NCI-H2171 (cell line): ENCODE data around the gene KCNQ5.

ENCODE experiments used
- DNase-seq: peaks from one replicate; lab custom pipeline; 2025; lab: John Stamatoyannopoulos, UW

Gene KCNQ5

GRCh38 chr6:73062837-73063236 is 441.0 kb downstream of the KCNQ5 start:
- DNase-seq = no peak

GRCh38 chr6:73064266-73064665 is 442.4 kb downstream of the KCNQ5 start:
- no peak for DNase-seq

GRCh38 chr6:73073238-73073637 is 451.4 kb downstream of the KCNQ5 start:
- no peak for DNase-seq

GRCh38 chr6:73074175-73074574 is 452.3 kb downstream of the KCNQ5 start:
- no peak for DNase-seq

- no peak for DNase-seq
These were observed 454.5 kb downstream of the KCNQ5 start for GRCh38 chr6:73076211-73076954.

- no peak for DNase-seq
These were observed 456.5 kb downstream of the KCNQ5 start for GRCh38 chr6:73078333-73078862.

- DNase-seq = no peak
These were observed 457.2 kb downstream of the KCNQ5 start for GRCh38 chr6:73078908-73079610.

- DNase-seq = no peak
These were observed 457.7 kb downstream of the KCNQ5 start for GRCh38 chr6:73079611-73079955.

GRCh38 chr6:73079978-73080377 is 458.1 kb downstream of the KCNQ5 start:
- no peak for DNase-seq

GRCh38 chr6:73081955-73082354 is 460.1 kb downstream of the KCNQ5 start:
- DNase-seq = no peak

GRCh38 chr6:73083886-73084285 is 462.0 kb downstream of the KCNQ5 start:
- DNase-seq = no peak

GRCh38 chr6:73085443-73085871 is 463.6 kb downstream of the KCNQ5 start:
- DNase-seq = no peak

GRCh38 chr6:73086726-73087125 is 464.9 kb downstream of the KCNQ5 start:
- no peak for DNase-seq

- no peak for DNase-seq
These were observed 466.4 kb downstream of the KCNQ5 start for GRCh38 chr6:73088138-73088813.

- DNase-seq = no peak
These were observed 483.1 kb downstream of the KCNQ5 start for GRCh38 chr6:73104921-73105320.

- no peak for DNase-seq
These were observed 485.2 kb downstream of the KCNQ5 start for GRCh38 chr6:73107016-73107415.

GRCh38 chr6:73108949-73109348 is 487.1 kb downstream of the KCNQ5 start:
- DNase-seq = no peak

- DNase-seq = no peak
These were observed 487.8 kb downstream of the KCNQ5 start for GRCh38 chr6:73109659-73110058.

- DNase-seq = no peak
These were observed 494.5 kb downstream of the KCNQ5 start for GRCh38 chr6:73116330-73116729.

- no peak for DNase-seq
These were observed 499.6 kb downstream of the KCNQ5 start for GRCh38 chr6:73121421-73121993.

- no peak for DNase-seq
These were observed 501.9 kb downstream of the KCNQ5 start for GRCh38 chr6:73123632-73124329.
